ENCODE results near the gene TEAD3. TPM values are rescaled to one million over a fixed set of nuclear protein-coding genes. Genes with fewer than 3 reads are reported as not detected.

The TEAD3 gene
- total and polyA plus RNA-seq, 8 donors, result 18.1 to 54.4 (median 45.3) TPM

- H3K27me3 ChIP-seq, result no peaks in the 10 kb centered on the region
- no peak for DNase-seq
- no peak for ATAC-seq
- intact Hi-C loops (cut with DNase I), result no loop called here
- no peak for TF ChIP-seq CTCF (IDR thresholded peaks at IDR 0.05)
- H3K36me3 ChIP-seq, result peaks cover 0 to 55% of the 10 kb centered on the region in 2 donors
- no peak overlapping the region for H3K4me3 ChIP-seq
- H3K4me1 ChIP-seq, result no peaks in the 10 kb centered on the region
- no peak overlapping the region for H3K27ac ChIP-seq
- H3K9me3 ChIP-seq, result no peaks in the 10 kb centered on the region
Measured at GRCh38 chr6:35477551-35478179, 19.2 kb downstream of the TEAD3 start.

- DNase-seq, result no peak
- Histone ChIP-seq H3K4me3 (no peak overlapping the region), H3K27ac (no peak overlapping the region), H3K36me3 (peaks cover 0 to 58% of the 10 kb centered on the region in 2 donors), H3K4me1 (peaks cover 2 to 5% of the 10 kb centered on the region in 2 donors), H3K27me3 (no peaks in the 10 kb centered on the region), H3K9me3 (no peaks in the 10 kb centered on the region)
- no peak for TF ChIP-seq CTCF (IDR thresholded peaks at IDR 0.05)
- no peak for ATAC-seq
- intact Hi-C loops (cut with DNase I), result no loop called here
Measured at GRCh38 chr6:35477028-35477427, 19.9 kb downstream of the TEAD3 start.

GRCh38 chr6:35476004-35476403 lies 20.9 kb downstream of the TEAD3 start:
- ATAC-seq (no peak), DNase-seq (no peak)
- Histone ChIP-seq H3K4me3 (no peak overlapping the region), H3K4me1 (peaks cover 6 to 15% of the 10 kb centered on the region in 2 donors), H3K9me3 (no peaks in the 10 kb centered on the region), H3K27me3 (no peaks in the 10 kb centered on the region), H3K36me3 (peaks cover 0 to 68% of the 10 kb centered on the region in 2 donors), H3K27ac (no peak overlapping the region)
- TF ChIP-seq CTCF (IDR thresholded peaks at IDR 0.05), result no peak
- intact Hi-C loops (cut with DNase I), result no loop called here

GRCh38 chr6:35475573-35475972 lies 21.3 kb downstream of the TEAD3 start:
- H3K4me1 ChIP-seq, result peaks cover 6 to 19% of the 10 kb centered on the region in 2 donors
- DNase-seq (peak in 1 of 4 donors; percentile 39), ATAC-seq (no peak)
- no peaks in the 10 kb centered on the region for H3K27me3 ChIP-seq
- H3K36me3 ChIP-seq, result peaks cover 0 to 72% of the 10 kb centered on the region in 2 donors
- H3K27ac ChIP-seq, result no peak overlapping the region
- no peak for TF ChIP-seq CTCF (IDR thresholded peaks at IDR 0.05)
- no peaks in the 10 kb centered on the region for H3K9me3 ChIP-seq
- intact Hi-C loops (cut with DNase I), result no loop called here
- no peak overlapping the region for H3K4me3 ChIP-seq

- H3K9me3 ChIP-seq, result no peaks in the 10 kb centered on the region
- H3K27ac ChIP-seq, result no peak overlapping the region
- TF ChIP-seq CTCF (IDR thresholded peaks at IDR 0.05), result no peak
- no peaks in the 10 kb centered on the region for H3K27me3 ChIP-seq
- H3K36me3 ChIP-seq, result peaks cover 0 to 73% of the 10 kb centered on the region in 2 donors
- DNase-seq (no peak), ATAC-seq (no peak)
- peaks cover 10 to 23% of the 10 kb centered on the region in 2 donors for H3K4me1 ChIP-seq
- intact Hi-C loops (cut with DNase I), result no loop called here
- no peak overlapping the region for H3K4me3 ChIP-seq
Measured at GRCh38 chr6:35474942-35475570, 21.8 kb downstream of the TEAD3 start.
